BJ (cell line): ENCODE results near the gene TFAP2A. TPM values are rescaled to one million over a fixed set of nuclear protein-coding genes. Genes with fewer than 3 reads are reported as not detected.
A peak's percentile ranks its signal among the peaks of the same experiment; 100 is the strongest.

Experiments
- CTCF ChIA-PET: fragments of 350-600 bp; formaldehyde crosslinking; extraction: SDS; loops from one replicate; lab custom pipeline; 2021; ENCODE audit warnings: antibody characterized with exemption, inconsistent platforms; lab: Yijun Ruan, JAX
- POLR2A ChIA-PET: fragments of 300-600 bp; sonication (Branson Sonifier 250); formaldehyde crosslinking; extraction: SDS; loops from one replicate; lab custom pipeline; 2021; ENCODE audit warnings: antibody characterized with exemption; lab: Charles Lee
- DNase-seq: peaks from one replicate; pipeline ENCODE4 v3.0.0-alpha.2; 2011; ENCODE audit warnings: low read depth
- H3K27me3 ChIP-seq: 2 replicates; pipeline ENCODE4 v1.6.0; 2011; ENCODE audit warnings: low read length; ENCODE audit not compliant: control insufficient read depth, insufficient read depth
- H3K36me3 ChIP-seq: 2 replicates; pipeline ENCODE4 v1.5.1; 2011; ENCODE audit warnings: low read length; ENCODE audit not compliant: control insufficient read depth, insufficient read depth
- H3K4me3 ChIP-seq: 2 replicates; pipeline ENCODE4 v1.5.1; 2011; ENCODE audit warnings: low read depth, mild to moderate bottlenecking, control low read depth, low read length
- CTCF ChIP-seq: IDR thresholded peaks from 2 replicates; pipeline ENCODE4 v1.5.1; 2011; ENCODE audit warnings: low read depth, mild to moderate bottlenecking, control low read depth, inconsistent platforms, low read length, moderate library complexity; ENCODE audit not compliant: insufficient read depth
- polyA plus RNA-seq: library from polyadenylated mRNA; depleted of rRNA; stranded (reverse); fragments of >200 nt; gene quantifications from 2 replicates; pipeline ENCODE4 v1.2.3, GENCODE V29; 2011

Gene TFAP2A
- polyA plus RNA-seq, 1 experiment, result 14.0 TPM

- CTCF ChIA-PET, result interaction anchor here (1.2 to 4.2 kb wide), 2 partner anchors 16 to 368 kb away, joined by 3 to 17 read pairs; partner anchors contain the start of gene TFAP2A
- Histone ChIP-seq H3K4me3 (0 out of 2 replicates have a peak overlapping the region, but pooled peaks have one; percentile 7), H3K27me3 (no peaks in the 10 kb centered on the region), H3K36me3 (peaks cover 6% of the 10 kb centered on the region; the same call in 1 of the 2 replicates)
- TF ChIP-seq CTCF, result no peak
- no peak for DNase-seq
- POLR2A ChIA-PET, result interaction anchor here (0.5 kb wide), 1 partner anchor 103 kb away, joined by 4 read pairs; no protein-coding TSS in a partner anchor
Measured at GRCh38 chr6:10398446-10399218, 16.2 kb downstream of the TFAP2A start.

GRCh38 chr6:10397756-10398445 is 17.0 kb downstream of the TFAP2A start:
- no peaks in the 10 kb centered on the region for H3K27me3 ChIP-seq
- 0 out of 2 replicates have a peak overlapping the region, but pooled peaks have one; percentile 7 for H3K4me3 ChIP-seq
- ChIA-PET POLR2A (no interaction called here), CTCF (interaction anchor here (4.2 kb wide), 1 partner anchor 16 kb away, joined by 17 read pairs; the partner anchor contains the start of gene TFAP2A)
- H3K36me3 ChIP-seq, result peaks cover 6% of the 10 kb centered on the region; the same call in 1 of the 2 replicates
- TF ChIP-seq CTCF, result no peak
- no peak for DNase-seq

- H3K27me3 ChIP-seq, result no peaks in the 10 kb centered on the region
- DNase-seq, result no peak
- H3K36me3 ChIP-seq, result peaks cover 6% of the 10 kb centered on the region; the same call in 1 of the 2 replicates
- CTCF ChIA-PET, result no interaction called here
- TF ChIP-seq CTCF, result no peak
- POLR2A ChIA-PET, result no interaction called here
- no peak overlapping the region for H3K4me3 ChIP-seq
Measured at GRCh38 chr6:10396785-10397184, 18.1 kb downstream of the TFAP2A start.

GRCh38 chr6:10395704-10396546 is 18.9 kb downstream of the TFAP2A start:
- ChIA-PET CTCF (no interaction called here), POLR2A (no interaction called here)
- H3K36me3 ChIP-seq, result peaks cover 5% of the 10 kb centered on the region; the same call in 1 of the 2 replicates
- TF ChIP-seq CTCF, result no peak
- no peak for DNase-seq
- H3K4me3 ChIP-seq, result no peak overlapping the region
- no peaks in the 10 kb centered on the region for H3K27me3 ChIP-seq
